ENCODE measurements around the gene THRA.

DNA sequence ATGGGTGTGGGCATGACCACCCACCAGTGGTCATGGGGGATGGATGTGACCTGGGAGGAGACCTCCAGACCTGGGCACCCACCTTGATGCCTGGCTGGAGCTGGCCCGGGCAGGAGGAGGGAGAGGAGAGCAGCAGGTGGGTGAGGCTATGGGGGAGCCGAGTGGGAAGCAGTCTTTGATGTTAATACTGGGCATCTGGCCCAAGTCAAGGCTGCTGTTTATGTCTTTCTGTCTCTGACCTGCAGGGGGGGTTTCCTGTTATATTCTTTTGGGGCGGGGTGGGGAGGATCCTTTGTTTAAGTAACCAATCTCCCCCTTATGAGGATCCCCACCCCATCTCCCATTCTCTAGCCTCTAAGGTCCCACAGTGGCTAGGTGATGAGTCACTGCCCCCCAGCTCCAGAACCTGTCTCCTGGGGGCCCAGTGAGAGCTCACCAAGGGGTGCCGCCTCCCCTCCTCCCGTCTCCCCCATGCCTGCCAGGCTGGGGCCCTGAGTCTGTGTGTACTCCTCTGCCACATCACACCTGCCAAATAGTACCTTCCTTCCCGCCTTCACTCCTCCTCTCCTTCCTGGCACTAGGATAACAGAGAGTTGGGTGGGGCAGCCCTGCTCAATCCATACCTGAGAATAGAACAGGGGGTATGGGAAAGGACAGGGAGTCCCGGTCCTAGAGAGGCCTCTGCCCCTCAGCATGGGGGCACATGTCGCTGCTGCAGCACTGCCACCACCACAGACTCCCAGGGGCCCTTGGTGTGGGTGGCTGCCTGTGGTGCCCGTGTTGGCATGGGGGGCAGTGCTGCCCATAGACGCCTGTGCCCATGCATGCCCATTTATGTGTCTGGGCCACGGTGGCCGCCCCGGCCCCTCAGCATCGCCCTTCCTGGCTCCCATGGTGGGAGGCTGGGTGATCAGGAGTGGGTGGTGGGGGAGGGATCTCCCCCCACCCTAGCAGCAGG, 7.3 kb downstream of the THRA start:
- TF ChIP-seq, protein P1, sequence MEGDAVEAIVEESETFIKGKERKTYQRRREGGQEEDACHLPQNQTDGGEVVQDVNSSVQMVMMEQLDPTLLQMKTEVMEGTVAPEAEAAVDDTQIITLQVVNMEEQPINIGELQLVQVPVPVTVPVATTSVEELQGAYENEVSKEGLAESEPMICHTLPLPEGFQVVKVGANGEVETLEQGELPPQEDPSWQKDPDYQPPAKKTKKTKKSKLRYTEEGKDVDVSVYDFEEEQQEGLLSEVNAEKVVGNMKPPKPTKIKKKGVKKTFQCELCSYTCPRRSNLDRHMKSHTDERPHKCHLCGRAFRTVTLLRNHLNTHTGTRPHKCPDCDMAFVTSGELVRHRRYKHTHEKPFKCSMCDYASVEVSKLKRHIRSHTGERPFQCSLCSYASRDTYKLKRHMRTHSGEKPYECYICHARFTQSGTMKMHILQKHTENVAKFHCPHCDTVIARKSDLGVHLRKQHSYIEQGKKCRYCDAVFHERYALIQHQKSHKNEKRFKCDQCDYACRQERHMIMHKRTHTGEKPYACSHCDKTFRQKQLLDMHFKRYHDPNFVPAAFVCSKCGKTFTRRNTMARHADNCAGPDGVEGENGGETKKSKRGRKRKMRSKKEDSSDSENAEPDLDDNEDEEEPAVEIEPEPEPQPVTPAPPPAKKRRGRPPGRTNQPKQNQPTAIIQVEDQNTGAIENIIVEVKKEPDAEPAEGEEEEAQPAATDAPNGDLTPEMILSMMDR (optimal IDR thresholded peaks at IDR 0.05 in 1 of 3, IDR thresholded peaks at IDR 0.05 in 1 of 3, conservative IDR thresholded peaks at IDR 0.05 in 1 of 3; ENCODE audit: extremely low read depth in 1 of 3, insufficient read depth in 2 of 3, low read length in 3 of 3) = peak; percentile 27 to 36 (median 32)
- no peak for TF ChIP-seq EZH2 (IDR thresholded peaks at IDR 0.05; ENCODE audit: low read length)
